ENCODE measurements around the gene TBCK. TPM values are rescaled to one million over a fixed set of nuclear protein-coding genes. Genes with fewer than 3 reads are reported as not detected.

TBCK gene
- polyA plus RNA-seq, 1 experiment: 48.4 TPM

GRCh38 chr4:106149911-106150310, 166.1 kb downstream of the TBCK start:
- TF ChIP-seq, protein P1, sequence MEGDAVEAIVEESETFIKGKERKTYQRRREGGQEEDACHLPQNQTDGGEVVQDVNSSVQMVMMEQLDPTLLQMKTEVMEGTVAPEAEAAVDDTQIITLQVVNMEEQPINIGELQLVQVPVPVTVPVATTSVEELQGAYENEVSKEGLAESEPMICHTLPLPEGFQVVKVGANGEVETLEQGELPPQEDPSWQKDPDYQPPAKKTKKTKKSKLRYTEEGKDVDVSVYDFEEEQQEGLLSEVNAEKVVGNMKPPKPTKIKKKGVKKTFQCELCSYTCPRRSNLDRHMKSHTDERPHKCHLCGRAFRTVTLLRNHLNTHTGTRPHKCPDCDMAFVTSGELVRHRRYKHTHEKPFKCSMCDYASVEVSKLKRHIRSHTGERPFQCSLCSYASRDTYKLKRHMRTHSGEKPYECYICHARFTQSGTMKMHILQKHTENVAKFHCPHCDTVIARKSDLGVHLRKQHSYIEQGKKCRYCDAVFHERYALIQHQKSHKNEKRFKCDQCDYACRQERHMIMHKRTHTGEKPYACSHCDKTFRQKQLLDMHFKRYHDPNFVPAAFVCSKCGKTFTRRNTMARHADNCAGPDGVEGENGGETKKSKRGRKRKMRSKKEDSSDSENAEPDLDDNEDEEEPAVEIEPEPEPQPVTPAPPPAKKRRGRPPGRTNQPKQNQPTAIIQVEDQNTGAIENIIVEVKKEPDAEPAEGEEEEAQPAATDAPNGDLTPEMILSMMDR (IDR thresholded peaks at IDR 0.05; ENCODE audit: low read depth, low read length): no peak
- Histone ChIP-seq H3K27ac (ENCODE audit: low read depth, low read length) (no peak overlapping the region), H3K9me3 (ENCODE audit: control insufficient read depth, insufficient read depth, low read length) (no peaks in the 10 kb centered on the region), H3K4me3 (ENCODE audit: low read depth, low read length) (no peak overlapping the region), H3K27me3 (ENCODE audit: control insufficient read depth, insufficient read depth, low read length) (no peaks in the 10 kb centered on the region)
- ChIA-PET POLR2A (no interaction called here), CTCF (no interaction called here)
- DNase-seq (ENCODE audit: low read depth, low spot score): no peak

DNA sequence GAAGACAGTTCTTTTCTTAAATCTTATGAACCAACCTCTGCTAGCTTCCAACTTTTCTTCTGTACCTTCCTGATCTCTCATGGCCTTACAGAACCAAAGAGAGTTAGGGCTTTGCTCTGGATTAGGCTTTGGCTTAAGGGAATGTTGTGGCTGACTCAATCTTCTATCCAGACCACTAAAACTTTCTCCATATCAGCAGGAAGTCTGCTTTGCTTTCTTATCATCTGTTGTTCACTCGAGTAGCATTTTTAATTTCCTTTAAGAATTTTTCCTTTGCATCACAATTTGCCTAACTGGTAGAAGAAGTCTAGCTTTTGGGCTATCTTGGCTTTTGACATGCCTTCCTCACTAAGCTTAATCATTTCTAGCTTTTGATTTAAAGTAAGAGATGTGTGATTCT, 167.0 kb downstream of the TBCK start:
- no peak overlapping the region for H3K4me3 ChIP-seq (ENCODE audit: low read depth, low read length)
- TF ChIP-seq, protein P1 (IDR thresholded peaks at IDR 0.05; ENCODE audit: low read depth, low read length): no peak
- DNase-seq (ENCODE audit: low read depth, low spot score): no peak
- ChIA-PET CTCF (interaction anchor here (0.5 kb wide), 1 partner anchor 652 kb away, joined by 3 read pairs; no protein-coding TSS in a partner anchor), POLR2A (no interaction called here)
- H3K27ac ChIP-seq (ENCODE audit: low read depth, low read length): no peak overlapping the region
- no peaks in the 10 kb centered on the region for H3K27me3 ChIP-seq (ENCODE audit: control insufficient read depth, insufficient read depth, low read length)
- H3K9me3 ChIP-seq (ENCODE audit: control insufficient read depth, insufficient read depth, low read length): no peaks in the 10 kb centered on the region

- CTCF ChIA-PET: no interaction called here
- TF ChIP-seq, protein P1 (IDR thresholded peaks at IDR 0.05; ENCODE audit: low read depth, low read length): no peak
- DNase-seq (ENCODE audit: low read depth, low spot score): no peak
- Histone ChIP-seq H3K4me3 (ENCODE audit: low read depth, low read length) (no peak overlapping the region), H3K27me3 (ENCODE audit: control insufficient read depth, insufficient read depth, low read length) (no peaks in the 10 kb centered on the region), H3K9me3 (ENCODE audit: control insufficient read depth, insufficient read depth, low read length) (no peaks in the 10 kb centered on the region), H3K27ac (ENCODE audit: low read depth, low read length) (no peak overlapping the region)
- POLR2A ChIA-PET: no interaction called here
These were observed 173.3 kb downstream of the TBCK start for GRCh38 chr4:106142616-106143127.

DNA sequence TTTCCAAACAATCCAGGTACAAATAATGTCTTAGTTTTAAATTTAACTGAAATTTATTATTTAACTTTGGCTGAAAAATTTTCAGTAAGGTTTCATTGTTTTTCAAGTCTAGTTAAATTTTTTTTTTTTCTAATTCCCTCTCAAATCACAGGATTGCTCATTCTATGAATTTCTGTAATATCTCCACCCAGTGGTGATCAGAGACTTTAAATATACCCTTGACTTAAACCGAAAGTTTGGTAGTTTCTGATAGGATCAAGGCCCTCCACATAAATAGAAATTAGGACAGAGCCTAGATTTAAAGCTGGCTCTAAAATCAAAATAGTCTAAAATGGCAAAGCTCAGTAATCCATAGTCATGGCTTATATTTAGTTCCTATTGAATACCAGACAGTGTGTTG, 175.4 kb downstream of the TBCK start:
- no peak overlapping the region for H3K27ac ChIP-seq (ENCODE audit: low read depth, low read length)
- POLR2A ChIA-PET: no interaction called here
- no peak overlapping the region for H3K4me3 ChIP-seq (ENCODE audit: low read depth, low read length)
- DNase-seq (ENCODE audit: low read depth, low spot score): no peak
- H3K27me3 ChIP-seq (ENCODE audit: control insufficient read depth, insufficient read depth, low read length): no peaks in the 10 kb centered on the region
- CTCF ChIA-PET: no interaction called here
- no peaks in the 10 kb centered on the region for H3K9me3 ChIP-seq (ENCODE audit: control insufficient read depth, insufficient read depth, low read length)
- TF ChIP-seq, protein P1 (IDR thresholded peaks at IDR 0.05; ENCODE audit: low read depth, low read length): no peak

DNA sequence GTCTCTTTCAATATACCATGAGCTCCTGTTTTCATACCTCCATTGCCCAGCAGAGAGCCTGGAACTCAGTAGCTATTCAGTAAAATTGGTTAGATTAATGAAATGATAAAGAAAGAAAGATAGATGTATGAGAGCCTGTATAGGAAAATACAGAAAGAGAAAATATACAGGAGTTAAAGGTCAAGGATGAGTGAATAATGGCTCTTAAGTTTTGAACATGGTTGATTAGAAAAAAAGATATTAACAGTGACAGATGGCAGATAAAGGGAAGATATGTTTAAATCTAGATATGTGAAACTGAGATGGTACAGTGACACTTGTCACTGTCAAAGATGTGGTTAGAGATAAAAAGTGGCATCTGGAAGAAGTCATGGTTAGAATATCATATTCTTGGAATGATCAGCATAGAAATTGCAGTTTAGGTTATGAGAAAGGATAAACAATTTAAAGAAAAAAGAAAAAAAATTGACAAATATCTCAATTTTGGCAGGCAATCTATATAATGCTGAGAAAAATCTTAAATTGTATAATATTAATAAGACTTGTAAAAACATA, 179.2 kb downstream of the TBCK start:
- POLR2A ChIA-PET: no interaction called here

More for the DNA sequence above, 179.2 kb downstream of the TBCK start:
- Histone ChIP-seq H3K27ac (ENCODE audit: low read depth, low read length) (no peak overlapping the region), H3K27me3 (ENCODE audit: control insufficient read depth, insufficient read depth, low read length) (no peaks in the 10 kb centered on the region), H3K4me3 (ENCODE audit: low read depth, low read length) (no peak overlapping the region), H3K9me3 (ENCODE audit: control insufficient read depth, insufficient read depth, low read length) (peaks cover 7% of the 10 kb centered on the region)
- TF ChIP-seq, protein P1 (IDR thresholded peaks at IDR 0.05; ENCODE audit: low read depth, low read length): no peak
- CTCF ChIA-PET: interaction anchor here (0.6 kb wide), 1 partner anchor 337 kb away, joined by 3 read pairs; no protein-coding TSS in a partner anchor
- no peak for DNase-seq (ENCODE audit: low read depth, low spot score)
